Ovary (tissue), 9 donors: ENCODE data around the gene TDRD3. TPM values are rescaled to one million over a fixed set of nuclear protein-coding genes. Genes with fewer than 3 reads are reported as not detected.

Experiments used
- DNase-seq, 5 donors: peaks; one replicate each; pipeline ENCODE4 v3.0.0-alpha.2; 2019 to 2020
- H3K27ac ChIP-seq, 2 donors: fragments of 200-600 bp; one replicate each; pipeline versions ENCODE4 v1.5.1 to v1.8.0; 2019 to 2022
- H3K27me3 ChIP-seq: fragments of 200-600 bp; one replicate; pipeline ENCODE4 v1.8.0; 2022
- H3K36me3 ChIP-seq: fragments of 200-600 bp; sonication (generic); one replicate; pipeline ENCODE4 v1.5.1; 2019
- H3K4me1 ChIP-seq: one replicate; pipeline ENCODE4 v1.8.1; 2013; ENCODE audit warnings: mild to moderate bottlenecking, moderate library complexity; ENCODE audit not compliant: insufficient read depth
- H3K4me3 ChIP-seq: fragments of 200-600 bp; sonication (generic); one replicate; pipeline ENCODE4 v1.5.1; 2017
- H3K9me3 ChIP-seq, 2 donors: fragments of 200-600 bp in 1 of 2; sonication (generic) in 1 of 2; one replicate each; pipeline versions ENCODE4 v1.5.1 to v1.8.1; 2013 to 2019; ENCODE audit warnings: mild to moderate bottlenecking in 1 of 2, moderate library complexity in 1 of 2
- CTCF ChIP-seq, 3 donors: fragments of 450-650 bp in 2 of 3; fragments of 200-600 bp in 1 of 3; IDR thresholded peaks; one replicate each; pipeline versions ENCODE4 v1.5.1 to v1.8.0; 2016 to 2022; ENCODE audit warnings: antibody characterized with exemption in 3 of 3, mild to moderate bottlenecking in 1 of 3
- EP300 ChIP-seq: sonication (generic); formaldehyde crosslinking; IDR thresholded peaks from one replicate; pipeline ENCODE4 v1.6.1; 2017; ENCODE audit warnings: antibody characterized with exemption
- POLR2A ChIP-seq: fragments of 450-650 bp; IDR thresholded peaks from one replicate; pipeline ENCODE4 v1.6.1; 2017; ENCODE audit warnings: antibody characterized with exemption, mild to moderate bottlenecking, moderate library complexity
- WGBS, 3 donors: extraction: QIAGEN DNeasy Blood & Tissue Kit in 1 of 3; methylation state at CpG; one replicate each; pipeline versions ENCODE4 v1.1.5 to v1.1.7; 2013 to 2017; 5-methylcytosine and 5-hydroxymethylcytosine counted together
- intact Hi-C, 4 donors: fragments of 100-400 bp; cut with DNase I; formaldehyde crosslinking; loops; one replicate each; pipeline versions ENCODE4 v1.11.0 to v1.15.1; 2022 to 2023
- polyA plus RNA-seq, 2 donors: library from polyadenylated mRNA; stranded (reverse); fragments of 200-250 nt in 1 of 2; fragments of 350-450 nt in 1 of 2; fragmentation: Illumina TruSeq in 1 of 2; extraction: RNeasy Lipid Tissue Mini Kit (QIAGEN cat#74804) in 1 of 2; gene quantifications; one replicate each; pipeline ENCODE4 v1.2.3, GENCODE V29; 2013 to 2014
- total RNA-seq, 7 donors: library from RNA; depleted of rRNA in 2 of 7; stranded (reverse); fragments of >200 nt in 2 of 7; fragmentation: NEBNext Ultra II Directional in 3 of 7; extraction: Animal tissue kit (Norgen Biotek cat#: 25700) in 3 of 7; gene quantifications; one replicate each; pipeline versions ENCODE4 v1.1.0 to v1.2.4, GENCODE V29; 2016 to 2023
- donor health status: DM: no; HTN: no; CAD: no; lungs with moderate emphysema.
- donor health status: DM: no; HTN: no; CAD: no.
- donor health status: Bipolar disorder and iron deficiency.
- donor health status: DM: yes; HTN: yes; CAD: no.
- donor health status: DM: no; HTN: no; CAD: no.
- donor health status: DM: yes; HTN: yes; CAD: no.

TDRD3 gene
- total and polyA plus RNA-seq, 9 donors = 15.8 to 63.0 (median 40.8) TPM

DNA sequence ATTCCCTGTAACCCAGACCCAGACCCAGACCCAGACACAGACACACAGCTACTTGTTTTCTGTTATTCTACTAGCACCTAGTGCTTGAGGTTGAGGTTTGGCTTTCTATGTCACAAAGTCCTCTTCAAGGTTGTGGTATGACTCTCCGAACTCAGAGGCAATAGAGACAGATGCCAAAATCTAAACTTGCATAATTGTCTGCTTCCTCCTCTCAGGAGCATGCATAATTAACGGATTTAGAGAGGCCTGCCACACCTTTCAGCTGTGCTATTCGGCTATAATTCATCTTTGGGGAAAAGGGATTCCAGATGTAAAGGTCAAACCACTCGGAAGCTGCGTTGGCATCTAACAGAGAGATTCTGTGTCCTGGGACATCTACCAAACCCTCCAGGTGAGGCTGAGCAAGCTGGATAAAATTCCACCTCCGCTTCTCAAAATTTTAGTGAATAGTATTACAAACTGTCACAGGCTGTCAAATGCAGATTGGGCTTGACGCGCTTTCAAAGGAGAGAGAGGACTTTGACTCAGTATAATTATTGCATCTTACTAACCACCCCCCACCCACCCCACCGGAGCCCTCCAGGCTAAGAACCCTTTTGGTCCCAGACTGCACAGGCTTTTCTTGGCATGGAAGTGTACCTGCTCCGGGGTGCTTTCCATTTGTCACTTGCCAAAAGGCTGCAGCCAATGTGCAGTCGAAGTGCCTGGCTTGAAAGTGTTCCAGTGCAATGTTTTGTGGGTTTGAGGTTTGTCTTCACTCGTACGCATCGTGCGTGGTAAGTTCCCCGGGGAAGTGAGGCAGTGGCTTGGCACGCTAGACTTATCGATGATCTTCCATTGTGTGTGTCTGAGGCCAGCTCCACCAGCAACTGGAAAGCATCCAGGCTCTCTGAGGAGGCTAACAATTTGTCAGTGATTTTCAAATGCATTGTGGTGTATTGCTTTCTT lies 194.1 kb downstream of the TDRD3 start:
- 50 to 54% (median 51%) methylated on average over 18 of the region's 18 CpGs for WGBS, 3 donors
- H3K9me3 ChIP-seq = no peaks in the 10 kb centered on the region
- H3K4me1 ChIP-seq = no peaks in the 10 kb centered on the region
- H3K4me3 ChIP-seq = no peak overlapping the region
- intact Hi-C loops = no loop called here
- no peak for DNase-seq
- H3K27ac ChIP-seq = no peak overlapping the region
- TF ChIP-seq CTCF (IDR thresholded peaks at IDR 0.05) (no peak), POLR2A (no peak), EP300 (no peak)
- H3K36me3 ChIP-seq = no peaks in the 10 kb centered on the region
- H3K27me3 ChIP-seq = no peaks in the 10 kb centered on the region

DNA sequence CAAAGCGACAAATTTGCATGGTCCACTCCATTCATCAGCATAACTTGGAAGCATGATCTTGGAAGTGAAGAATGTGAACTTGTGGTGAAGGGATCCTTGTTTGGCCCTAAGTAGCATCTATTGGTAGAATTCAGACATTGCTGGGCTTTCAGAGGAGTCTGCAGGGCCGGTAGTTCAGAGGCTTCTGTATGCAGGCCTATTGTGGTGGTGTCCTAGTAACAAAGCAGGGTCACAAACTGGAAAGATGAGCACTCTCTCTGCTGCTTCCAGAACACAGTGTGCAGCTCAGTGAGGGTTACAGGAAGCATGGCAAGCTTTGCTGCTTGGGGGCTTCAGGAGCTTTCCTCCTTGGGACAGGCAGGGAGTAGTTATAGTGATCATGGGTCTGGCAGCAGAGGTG lies 206.0 kb downstream of the TDRD3 start:
- H3K4me1 ChIP-seq = no peaks in the 10 kb centered on the region
- WGBS, 3 donors = 80 to 87% (median 83%) methylated on average over 2 of the region's 2 CpGs
- no peak overlapping the region for H3K27ac ChIP-seq
- H3K9me3 ChIP-seq = no peaks in the 10 kb centered on the region
- no peak for TF ChIP-seq POLR2A
- TF ChIP-seq EP300 = no peak
- TF ChIP-seq CTCF (IDR thresholded peaks at IDR 0.05) = no peak
- H3K36me3 ChIP-seq = no peaks in the 10 kb centered on the region
- no peak for DNase-seq
- intact Hi-C loops = no loop called here
- no peak overlapping the region for H3K4me3 ChIP-seq
- H3K27me3 ChIP-seq = no peaks in the 10 kb centered on the region

- intact Hi-C loops = no loop called here
- no peak for TF ChIP-seq POLR2A
- TF ChIP-seq EP300 = no peak
- no peak for TF ChIP-seq CTCF (IDR thresholded peaks at IDR 0.05)
- Histone ChIP-seq H3K9me3 (no peaks in the 10 kb centered on the region), H3K27me3 (no peaks in the 10 kb centered on the region), H3K4me3 (no peak overlapping the region), H3K36me3 (no peaks in the 10 kb centered on the region), H3K4me1 (no peaks in the 10 kb centered on the region), H3K27ac (no peak overlapping the region)
- 86 to 91% (median 90%) methylated on average over 6 of the region's 6 CpGs for WGBS, 3 donors
- DNase-seq = no peak
Measured at GRCh38 chr13:60604058-60604457, 207.0 kb downstream of the TDRD3 start.

DNA sequence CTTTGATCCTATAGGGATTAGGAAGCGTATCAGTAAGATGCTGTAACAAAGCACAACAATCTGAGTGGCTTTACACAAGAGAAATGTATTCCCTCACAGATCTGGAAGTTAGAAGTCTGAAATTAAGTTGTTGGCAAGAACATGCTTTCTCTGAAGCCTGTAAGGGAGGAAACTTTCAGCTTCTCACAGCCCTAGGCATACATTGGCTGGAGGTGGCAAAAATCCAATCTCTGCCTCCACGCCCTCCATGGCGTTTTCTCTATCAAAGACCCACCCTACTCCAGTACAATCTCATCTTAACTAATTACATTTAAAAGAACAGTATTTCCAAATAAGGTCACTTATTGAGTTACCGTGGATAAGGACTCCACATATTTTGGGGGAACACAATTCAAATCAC lies 211.9 kb downstream of the TDRD3 start:
- Histone ChIP-seq H3K27me3 (no peaks in the 10 kb centered on the region), H3K4me1 (no peaks in the 10 kb centered on the region), H3K36me3 (no peaks in the 10 kb centered on the region), H3K9me3 (no peaks in the 10 kb centered on the region), H3K4me3 (no peak overlapping the region), H3K27ac (no peak overlapping the region)
- intact Hi-C loops = no loop called here
- no peak for TF ChIP-seq POLR2A
- TF ChIP-seq CTCF (IDR thresholded peaks at IDR 0.05) = no peak
- no peak for TF ChIP-seq EP300
- DNase-seq = no peak
- 69 to 73% (median 70%) methylated on average over 4 of the region's 4 CpGs for WGBS, 3 donors
